Chondrocyte (in vitro differentiated cells): ENCODE measurements around the gene VPS13D. TPM values are rescaled to one million over a fixed set of nuclear protein-coding genes. Genes with fewer than 3 reads are reported as not detected.

Source experiments
- DNase-seq: peaks from one replicate; pipeline ENCODE4 v3.0.0; 2021; ENCODE audit warnings: mixed read lengths, low spot score
- H3K27ac Mint-ChIP-seq: one replicate; pipeline ENCODE4 v1.8.0; 2021; ENCODE audit warnings: mild to moderate bottlenecking, moderate library complexity, mixed read lengths; ENCODE audit not compliant: unreplicated experiment
- H3K27me3 Mint-ChIP-seq: 2 replicates; pipeline ENCODE4 v1.8.0; 2021; ENCODE audit warnings: low read depth, mixed read lengths
- H3K36me3 Mint-ChIP-seq: 2 replicates; pipeline ENCODE4 v1.8.0; 2021; ENCODE audit warnings: low read depth, mixed read lengths
- H3K4me1 Mint-ChIP-seq: 2 replicates; pipeline ENCODE4 v1.8.0; 2021; ENCODE audit warnings: low read depth, mild to moderate bottlenecking, mixed read lengths
- H3K4me3 Mint-ChIP-seq: one replicate; pipeline ENCODE4 v1.8.0; 2021; ENCODE audit warnings: mild to moderate bottlenecking, moderate library complexity, mixed read lengths; ENCODE audit not compliant: unreplicated experiment
- H3K9me3 Mint-ChIP-seq: 2 replicates; pipeline ENCODE4 v1.8.0; 2021; ENCODE audit warnings: low read depth, mixed read lengths
- CTCF ChIP-seq: fragments of 200-600 bp; sonication (generic); IDR thresholded peaks from 2 replicates; pipeline ENCODE4 v1.5.0; 2021; ENCODE audit warnings: antibody characterized with exemption, mild to moderate bottlenecking, moderate library complexity
- total RNA-seq: library from RNA; stranded (reverse); gene quantifications from 3 replicates; pipeline ENCODE4 v1.2.1, GENCODE V29; 2021

VPS13D gene
- total RNA-seq, 1 donor from 2014 or later: 40.0 TPM

GRCh38 chr1:12287869-12288268 is 58.0 kb downstream of the VPS13D start:
- Mint-ChIP-seq H3K4me3 (no peak overlapping the region), H3K27ac (no peak overlapping the region), H3K27me3 (no peaks in the 10 kb centered on the region), H3K36me3 (peaks cover 27% of the 10 kb centered on the region), H3K9me3 (no peaks in the 10 kb centered on the region), H3K4me1 (peaks cover 2% of the 10 kb centered on the region)
- DNase-seq: no peak
- no peak for TF ChIP-seq CTCF

DNA sequence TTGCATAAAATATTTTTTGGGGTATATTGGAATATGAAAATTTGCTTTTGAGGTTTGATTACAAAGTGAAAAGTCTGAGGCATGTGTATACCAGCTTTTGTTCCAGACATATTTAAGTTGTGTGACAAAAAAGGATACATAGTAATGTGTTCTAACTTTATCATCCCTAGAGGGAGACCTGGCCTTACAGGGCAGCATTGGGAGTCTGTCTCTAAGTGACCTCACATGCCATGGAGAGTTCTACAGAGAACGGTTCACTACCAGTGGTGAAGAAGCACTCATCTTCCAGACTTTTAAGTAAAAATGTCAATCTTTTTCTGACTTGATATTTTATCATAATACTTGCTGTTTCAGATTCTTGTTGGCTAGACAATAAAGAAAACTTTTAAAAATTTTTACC is 61.0 kb downstream of the VPS13D start:
- Mint-ChIP-seq H3K4me3 (no peak overlapping the region), H3K27me3 (no peaks in the 10 kb centered on the region), H3K36me3 (peaks cover 21% of the 10 kb centered on the region), H3K27ac (no peak overlapping the region), H3K9me3 (no peaks in the 10 kb centered on the region), H3K4me1 (peaks cover 9% of the 10 kb centered on the region)
- no peak for TF ChIP-seq CTCF
- DNase-seq: no peak

- no peaks in the 10 kb centered on the region for H3K27me3 Mint-ChIP-seq
- no peak overlapping the region for H3K27ac Mint-ChIP-seq
- TF ChIP-seq CTCF: no peak
- H3K4me1 Mint-ChIP-seq: peaks cover 16% of the 10 kb centered on the region
- no peak for DNase-seq
- no peak overlapping the region for H3K4me3 Mint-ChIP-seq
- H3K36me3 Mint-ChIP-seq: peaks cover 16% of the 10 kb centered on the region
- no peaks in the 10 kb centered on the region for H3K9me3 Mint-ChIP-seq
Observed at GRCh38 chr1:12293416-12293815, 63.6 kb downstream of the VPS13D start.

- Mint-ChIP-seq H3K4me1 (peaks cover 16% of the 10 kb centered on the region), H3K27me3 (no peaks in the 10 kb centered on the region), H3K27ac (no peak overlapping the region), H3K36me3 (peaks cover 19% of the 10 kb centered on the region), H3K9me3 (no peaks in the 10 kb centered on the region), H3K4me3 (no peak overlapping the region)
- no peak for TF ChIP-seq CTCF
- DNase-seq: no peak
Observed at GRCh38 chr1:12294076-12294475, 64.2 kb downstream of the VPS13D start.

DNA sequence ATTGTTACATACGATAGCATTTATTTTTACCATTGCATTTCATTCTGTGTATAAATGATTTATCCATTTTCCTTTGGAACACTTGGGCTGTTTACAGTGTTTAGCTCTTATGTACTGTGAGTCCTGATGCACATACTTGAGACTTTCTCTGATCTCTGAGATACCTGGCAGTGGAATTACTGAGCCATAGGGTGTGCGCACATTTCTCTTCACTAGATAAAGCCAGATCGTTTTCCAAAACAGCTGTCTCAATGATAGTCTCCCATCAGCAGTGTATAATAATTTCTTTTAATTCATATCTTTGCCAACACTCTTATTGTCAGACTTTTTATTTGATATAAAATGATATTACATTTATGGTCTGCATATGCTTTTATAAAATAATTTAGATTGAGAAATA is 66.2 kb downstream of the VPS13D start:
- Mint-ChIP-seq H3K36me3 (peaks cover 25% of the 10 kb centered on the region), H3K27me3 (no peaks in the 10 kb centered on the region), H3K27ac (peak overlapping the region; percentile 33), H3K4me1 (peaks cover 16% of the 10 kb centered on the region), H3K9me3 (no peaks in the 10 kb centered on the region), H3K4me3 (no peak overlapping the region)
- no peak for DNase-seq
- no peak for TF ChIP-seq CTCF
